H1 (cell line): ENCODE measurements around the gene GFRA4. TPM values are rescaled to one million over a fixed set of nuclear protein-coding genes. Genes with fewer than 3 reads are reported as not detected.

Experiments used
- SIN3A ChIP-seq, 2 experiments: IDR thresholded peaks in 1 of 2; conservative IDR thresholded peaks in 1 of 2; 2 replicates each; pipeline ENCODE4 v1.6.1; 2011 to 2012; ENCODE audit warnings: low read length in 2 of 2, improper control_type of control experiment in 1 of 2, low read depth in 1 of 2, mild to moderate bottlenecking in 1 of 2
- polyA plus RNA-seq, 7 experiments: library from polyadenylated mRNA; depleted of rRNA in 3 of 7; stranded (reverse) in 5 of 7; unstranded in 2 of 7; fragments of >200 nt in 5 of 7; fragments of 200-250 nt in 2 of 7; gene quantifications; 1 replicate in 5 of 7; 2 replicates in 1 of 7; 4 replicates in 1 of 7; pipeline versions ENCODE4 v1.2.1 to v1.2.3, GENCODE V29; 2011 to 2013; ENCODE audit warnings: missing spikeins in 2 of 7, mixed read lengths in 2 of 7
- total RNA-seq: library from RNA; stranded (reverse); fragmentation: NEBNext Ultra II Directional; extraction: Animal tissue kit (Norgen Biotek cat#: 25700); gene quantifications from 2 replicates; pipeline ENCODE4 v1.2.1, GENCODE V29; 2021

Gene GFRA4
- total and polyA plus RNA-seq, 2 of the 8 experiments (the other 6 are each of a cell fraction or from before 2014, with no cell fraction given) = 0.05 TPM; not detected in 1

DNA sequence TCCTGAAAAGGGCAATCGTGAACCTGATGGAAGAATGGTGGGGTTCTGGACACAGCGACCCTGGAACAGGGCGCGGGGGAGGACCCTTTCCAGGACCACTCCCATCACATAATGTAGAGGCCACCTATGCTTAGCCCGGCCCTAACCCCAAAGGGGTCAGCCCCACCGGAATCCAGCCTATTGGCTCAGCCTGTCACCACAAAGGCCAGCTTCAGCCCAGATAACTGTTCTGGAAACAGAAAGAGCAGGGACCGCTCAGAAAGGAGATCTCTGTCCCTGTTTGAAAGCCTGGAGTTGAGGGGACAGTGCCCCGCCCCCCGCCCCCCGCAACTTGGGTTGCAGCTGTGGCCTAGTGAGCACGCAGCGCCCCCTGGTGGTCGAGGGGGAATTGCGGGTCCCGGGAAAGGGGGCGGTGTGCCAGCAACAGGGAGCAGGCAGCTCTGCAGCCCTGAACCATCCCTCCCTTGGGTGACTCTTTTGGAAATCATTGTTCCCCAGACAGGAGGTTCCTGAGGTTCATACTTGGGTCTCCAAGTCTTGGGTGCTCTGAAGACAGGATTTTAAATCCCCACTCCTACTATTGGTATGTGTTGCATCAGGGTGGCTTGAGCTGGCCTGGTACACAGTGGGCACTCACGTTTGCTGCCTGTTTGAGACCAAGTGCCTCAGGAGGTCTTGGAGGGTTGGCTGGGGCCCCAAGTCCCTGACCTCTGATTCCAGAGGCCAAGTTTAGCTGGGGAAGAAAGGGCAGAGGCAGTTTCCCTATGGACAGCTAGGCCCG lies 47.7 kb upstream of the GFRA4 start (continued):
- 0 out of 4 replicates have a peak, but pooled peaks of 1 of the 2 experiments have one; percentile 30 for TF ChIP-seq SIN3A (conservative IDR thresholded peaks at IDR 0.05 in 1 of 2, IDR thresholded peaks at IDR 0.05 in 1 of 2; ENCODE audit: low read depth in 1 of 2, low read length in 2 of 2)
